NCI-H2171 treated with DMSO at 0.1 percent for 48 hours (cell line): Measurements from ENCODE around the gene STAC3.

Source experiments
- DNase-seq: peaks from one replicate; lab custom pipeline; 2025; lab: John Stamatoyannopoulos, UW

The STAC3 gene

DNA sequence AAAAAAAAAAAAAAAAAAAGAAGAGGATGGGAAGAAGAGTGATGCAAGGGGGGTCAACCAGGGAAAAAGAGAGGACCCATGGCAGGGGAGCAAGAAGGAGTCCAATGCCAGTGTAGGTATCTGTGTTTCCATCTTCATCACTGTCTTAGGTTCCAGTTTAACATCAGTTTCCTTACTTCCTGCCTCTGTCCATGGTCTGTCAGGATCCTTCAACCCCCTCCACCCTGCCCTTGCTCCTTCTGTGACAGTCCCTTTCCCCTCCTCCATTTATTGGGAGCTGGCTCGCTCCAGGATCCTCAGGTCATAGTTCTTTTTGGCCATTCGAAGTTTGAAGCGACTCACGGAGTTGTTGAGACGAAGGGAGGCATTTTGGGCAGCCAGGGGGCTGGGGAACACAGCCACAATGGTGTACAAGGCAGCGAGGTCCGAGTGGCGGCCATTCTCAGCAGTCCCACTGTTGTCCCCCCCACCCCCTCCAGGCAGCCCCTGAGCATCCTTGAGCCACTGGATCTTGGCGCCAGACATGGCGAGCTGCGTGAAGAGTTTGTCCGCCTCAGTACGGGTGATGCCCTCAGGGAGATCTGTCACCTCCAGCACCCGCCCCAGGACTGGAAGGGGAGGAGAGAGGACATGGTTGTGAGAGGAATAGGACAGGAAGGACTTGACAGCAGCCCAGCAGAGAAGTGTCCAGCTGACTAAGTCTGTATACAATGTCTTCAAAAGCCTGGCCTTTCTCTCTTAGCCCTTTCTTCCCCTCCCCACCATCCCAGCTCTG is 3.7 kb upstream of the STAC3 start:
- no peak for DNase-seq

- no peak for DNase-seq
Observed at GRCh38 chr12:57250541-57250940, 446 bp downstream of the STAC3 start.

DNA sequence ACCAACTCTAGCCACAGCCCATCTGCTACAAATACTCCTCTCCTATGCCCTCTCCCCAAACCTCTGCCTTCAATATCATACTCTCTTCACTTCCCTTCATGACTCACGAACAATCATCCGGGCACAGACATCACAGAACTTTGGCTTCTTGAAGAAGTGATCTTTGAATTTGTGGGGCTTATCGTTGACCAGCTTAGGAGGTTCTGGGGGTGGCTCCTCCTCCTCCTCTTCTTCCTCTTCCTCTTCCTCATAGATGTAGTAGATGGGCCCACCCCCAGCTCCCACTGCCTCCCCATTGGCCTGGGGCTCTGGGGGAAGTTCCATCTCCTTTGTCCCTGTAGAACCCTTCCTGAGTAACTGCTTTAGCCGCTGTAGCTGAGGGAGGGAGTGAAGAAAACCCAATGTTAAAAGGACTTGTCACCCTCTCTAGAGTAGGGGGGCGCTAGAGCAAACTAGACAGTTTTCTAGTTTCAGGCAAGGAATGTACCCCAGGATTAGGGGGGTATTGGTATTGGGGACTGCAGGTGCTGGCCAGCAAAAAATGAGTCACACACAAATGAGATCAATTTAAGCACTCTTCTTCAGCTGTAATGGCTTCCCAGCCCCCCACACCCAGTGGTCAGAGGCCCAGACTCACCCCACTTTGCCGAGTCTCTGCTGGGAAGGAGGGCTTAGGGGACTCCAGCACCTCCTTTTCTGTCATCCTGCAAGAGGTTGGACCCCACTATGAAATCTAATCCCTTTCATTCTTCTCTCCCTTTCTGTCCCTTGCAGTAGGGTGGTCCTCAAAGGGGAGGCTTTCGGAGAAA is 1.8 kb downstream of the STAC3 start:
- DNase-seq: no peak

- DNase-seq: no peak
Observed at GRCh38 chr12:57247041-57247440, 3.9 kb downstream of the STAC3 start.

- no peak for DNase-seq
Observed at GRCh38 chr12:57244312-57244696, 6.7 kb downstream of the STAC3 start.

GRCh38 chr12:57243521-57244311 is 7.3 kb downstream of the STAC3 start:
- peak; percentile 85 for DNase-seq

DNA sequence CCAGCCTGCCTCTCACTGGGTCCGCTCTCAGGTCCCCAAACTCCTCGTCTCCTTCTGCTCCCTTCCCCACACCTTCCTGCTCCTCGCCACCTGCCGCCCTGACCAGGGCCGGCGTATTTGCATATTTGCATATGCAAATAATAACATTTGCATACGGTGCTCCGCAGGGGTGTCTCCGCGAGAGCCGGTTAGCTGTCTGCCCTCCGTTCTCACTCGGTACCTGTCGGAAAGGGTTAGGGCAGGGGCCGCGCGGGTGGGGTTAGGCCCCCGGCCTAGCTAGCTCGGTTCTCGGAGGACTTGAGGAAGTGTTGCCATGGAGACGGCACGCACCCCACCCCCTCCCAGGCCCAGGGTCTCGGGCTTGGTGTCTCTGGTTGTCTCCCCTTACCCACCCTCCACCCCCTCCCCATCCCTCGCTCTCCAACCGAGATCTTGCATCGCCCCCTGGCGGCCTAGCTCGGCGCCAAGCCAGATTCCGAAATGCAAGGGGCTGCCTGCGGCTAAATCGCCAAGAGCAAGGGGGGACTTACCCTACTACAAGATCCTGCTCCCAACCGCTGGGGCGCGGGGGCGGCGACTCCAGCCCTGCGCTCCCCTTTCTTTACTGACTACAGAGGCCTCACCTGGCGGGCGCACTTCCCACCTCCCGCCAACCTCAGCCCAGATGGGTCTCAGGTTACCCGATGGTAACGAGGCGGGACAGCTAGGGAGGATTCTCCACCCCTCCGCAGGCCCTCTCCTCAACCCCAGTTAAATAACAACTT is 8.1 kb downstream of the STAC3 start:
- DNase-seq: peak; percentile 96

DNA sequence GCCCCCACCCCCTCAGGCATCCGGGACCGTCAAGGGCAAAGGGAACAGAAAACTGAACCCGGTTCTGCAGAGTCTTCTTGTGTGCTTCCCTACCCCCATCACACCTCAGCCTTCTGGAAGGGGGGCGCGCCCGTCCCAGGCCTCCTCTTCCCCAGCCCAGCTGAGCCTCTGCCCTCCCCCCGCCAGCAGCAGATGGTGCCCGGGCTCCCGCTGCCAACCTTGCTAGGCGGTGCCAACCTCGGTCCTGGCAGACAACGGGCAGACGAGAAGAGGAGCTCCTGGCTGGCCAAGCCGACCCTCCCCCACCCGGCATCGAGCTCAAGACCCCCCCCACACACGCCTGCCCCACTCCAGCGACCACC is 8.7 kb downstream of the STAC3 start:
- DNase-seq: peak; percentile 92

DNA sequence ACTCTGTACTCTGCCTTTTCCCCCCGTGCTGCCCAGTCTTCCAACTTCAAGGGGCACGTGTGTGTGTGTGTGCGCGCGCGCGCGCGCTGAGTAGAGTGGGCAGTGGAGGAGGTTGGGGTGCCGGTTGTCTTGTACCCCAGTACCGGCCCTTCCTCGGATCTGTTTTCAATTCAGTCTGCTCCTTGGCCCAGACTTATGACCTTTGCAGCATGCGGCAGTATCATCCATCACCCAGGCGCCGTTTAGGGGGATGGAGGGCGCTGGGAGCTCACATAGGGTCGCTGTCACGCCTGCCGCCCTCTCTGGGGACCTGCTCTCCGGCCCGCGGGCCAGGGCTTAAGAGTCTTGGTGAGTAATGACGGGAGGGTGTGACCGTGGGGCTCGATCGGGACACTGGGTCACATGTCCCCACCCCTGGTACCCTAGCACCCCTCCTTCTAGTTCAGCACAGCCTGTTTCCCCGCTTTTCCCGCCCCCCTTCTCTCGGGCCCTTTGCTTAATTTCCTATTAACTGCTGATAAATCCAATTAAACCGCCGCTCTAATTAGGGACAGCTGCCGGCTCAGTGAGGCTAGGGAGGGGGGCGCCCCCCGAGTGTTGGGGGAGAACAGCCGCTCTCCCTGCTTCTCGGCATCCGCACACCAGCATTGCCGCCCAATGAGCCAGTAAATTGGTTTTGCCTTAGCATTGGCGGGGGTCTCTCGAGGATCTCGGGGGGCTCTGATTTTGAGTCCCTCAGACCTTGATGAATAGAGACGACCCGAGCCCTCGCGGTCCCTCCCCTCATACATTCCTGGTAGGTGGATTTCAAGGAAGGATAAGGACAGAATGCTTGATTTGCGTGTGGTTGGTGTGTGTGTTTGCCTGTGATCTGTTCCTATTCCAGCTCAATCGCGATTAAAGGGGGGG is 9.3 kb downstream of the STAC3 start:
- DNase-seq: peak; percentile 50

- DNase-seq: peak; percentile 75
Observed at GRCh38 chr12:57240926-57241401, 10.0 kb downstream of the STAC3 start.

GRCh38 chr12:57240066-57240921 is 10.7 kb downstream of the STAC3 start:
- DNase-seq: peak; percentile 89

DNA sequence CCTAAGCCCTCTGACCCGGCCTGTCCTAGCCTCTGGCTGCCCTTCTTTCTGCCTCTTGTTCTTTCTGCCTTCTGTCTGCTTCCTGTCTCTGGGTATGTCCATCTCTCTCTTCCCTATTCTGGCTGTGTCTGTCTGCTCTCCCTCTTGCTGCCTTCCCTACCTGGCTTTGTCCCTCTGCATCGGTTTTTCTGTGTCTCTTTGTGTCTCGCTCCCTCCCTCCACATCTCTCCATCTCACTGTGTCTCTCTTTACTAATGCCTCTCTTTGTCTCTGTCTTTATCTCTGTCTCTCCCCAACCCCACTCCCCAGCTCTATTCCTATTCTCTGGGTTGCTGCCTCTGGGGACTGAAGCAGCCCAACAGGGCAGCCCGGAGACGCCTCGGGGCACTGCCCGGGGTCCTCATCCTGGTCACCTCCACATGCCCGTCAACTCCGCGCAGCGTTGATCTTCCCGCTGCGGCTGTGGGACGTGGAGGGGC is 11.4 kb downstream of the STAC3 start:
- DNase-seq: peak; percentile 68

GRCh38 chr12:57238854-57239554 is 12.0 kb downstream of the STAC3 start:
- peak; percentile 83 for DNase-seq

DNA sequence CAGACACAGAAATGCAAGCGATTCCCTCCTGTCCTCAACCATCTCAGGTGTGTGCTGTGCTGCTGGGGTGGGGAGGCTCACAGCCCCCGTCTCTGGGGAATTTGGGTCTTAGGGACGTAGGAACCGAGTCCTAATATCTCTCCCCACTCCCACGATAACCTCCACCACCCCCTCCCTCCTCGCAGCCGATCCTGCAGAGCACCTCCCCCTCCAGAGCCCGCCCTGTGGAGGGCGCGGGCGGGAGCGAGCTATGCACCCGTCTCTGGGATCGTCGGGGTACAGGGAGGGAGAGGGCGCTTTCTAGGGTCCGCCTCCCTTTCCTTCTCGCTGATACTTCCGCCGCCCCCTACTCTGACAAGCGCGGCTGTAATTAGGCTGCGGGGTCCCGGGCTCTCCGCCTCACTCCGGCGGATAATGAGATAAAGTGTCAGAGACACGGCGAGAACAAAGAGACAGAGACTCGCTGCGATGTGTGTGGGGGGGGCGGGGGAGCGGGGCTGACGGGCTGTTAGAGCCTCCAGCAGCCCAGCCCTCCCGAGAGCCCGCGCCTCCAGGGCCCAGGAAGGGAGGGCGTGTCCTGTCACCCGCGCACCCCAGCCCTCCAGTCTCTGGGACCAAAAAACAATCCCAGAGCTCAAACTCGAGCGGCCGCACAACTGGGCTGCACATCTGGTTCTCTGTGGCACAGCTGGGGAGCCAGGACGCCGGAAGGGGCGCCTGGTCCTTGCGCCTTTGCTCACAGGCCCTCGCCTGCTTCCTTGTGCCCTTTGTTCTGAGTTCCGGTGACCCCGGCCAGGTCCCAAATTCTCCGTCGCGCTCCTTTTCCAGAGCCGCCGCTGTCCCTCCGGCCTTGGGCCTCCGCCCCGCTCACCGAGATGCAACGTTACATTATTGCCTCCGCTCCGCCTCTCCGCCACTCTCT is 12.8 kb downstream of the STAC3 start:
- DNase-seq: peak; percentile 65

DNA sequence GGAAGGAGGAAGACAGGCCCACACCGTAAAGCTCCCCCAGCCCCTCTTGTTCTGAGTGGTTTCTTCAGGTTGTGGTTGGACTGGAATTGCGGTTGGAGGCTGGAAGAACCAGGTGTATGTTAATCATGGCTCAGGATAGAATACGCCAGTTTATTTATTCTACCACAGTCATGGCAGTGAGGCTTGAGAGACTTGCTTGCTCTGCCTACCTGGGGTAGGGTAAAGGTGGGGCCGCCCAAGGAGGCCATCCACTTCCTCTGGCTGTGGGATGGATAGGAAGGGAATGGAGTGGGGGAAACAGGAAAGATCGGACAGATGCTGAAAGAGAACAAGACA is 13.4 kb downstream of the STAC3 start:
- DNase-seq: no peak

DNA sequence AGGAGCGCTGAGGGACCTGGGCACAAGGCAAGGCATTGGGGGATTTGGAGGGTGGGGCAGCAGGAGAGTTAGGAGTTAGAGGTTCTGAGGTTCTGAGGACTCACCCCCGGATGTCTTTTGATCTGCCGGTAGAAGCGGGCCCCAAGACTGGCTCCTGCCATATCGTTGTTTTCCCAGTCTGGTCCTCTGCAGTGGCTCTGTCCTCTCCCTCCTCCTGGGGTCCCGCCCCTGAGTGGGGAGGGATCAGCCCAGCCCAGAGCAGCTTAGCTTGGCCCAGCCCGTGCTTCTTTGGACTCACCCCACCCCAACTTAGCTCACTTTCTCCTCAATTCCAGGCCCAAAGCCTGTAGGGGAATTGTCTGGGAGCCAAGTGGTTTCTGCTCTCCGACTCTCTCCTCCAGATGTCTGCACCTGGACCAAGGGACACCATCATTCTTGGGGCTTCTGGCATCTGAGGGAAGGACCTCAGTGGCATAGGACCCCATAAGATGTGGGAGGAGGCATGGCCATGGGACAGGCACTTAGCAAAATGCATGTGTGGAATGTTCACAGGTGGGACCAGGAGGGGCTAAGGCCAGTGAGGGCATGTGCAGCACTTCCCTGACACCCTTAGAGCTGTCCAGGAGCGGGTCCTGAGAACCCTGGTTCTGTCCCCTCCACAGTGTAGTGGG is 13.9 kb downstream of the STAC3 start:
- no peak for DNase-seq

DNA sequence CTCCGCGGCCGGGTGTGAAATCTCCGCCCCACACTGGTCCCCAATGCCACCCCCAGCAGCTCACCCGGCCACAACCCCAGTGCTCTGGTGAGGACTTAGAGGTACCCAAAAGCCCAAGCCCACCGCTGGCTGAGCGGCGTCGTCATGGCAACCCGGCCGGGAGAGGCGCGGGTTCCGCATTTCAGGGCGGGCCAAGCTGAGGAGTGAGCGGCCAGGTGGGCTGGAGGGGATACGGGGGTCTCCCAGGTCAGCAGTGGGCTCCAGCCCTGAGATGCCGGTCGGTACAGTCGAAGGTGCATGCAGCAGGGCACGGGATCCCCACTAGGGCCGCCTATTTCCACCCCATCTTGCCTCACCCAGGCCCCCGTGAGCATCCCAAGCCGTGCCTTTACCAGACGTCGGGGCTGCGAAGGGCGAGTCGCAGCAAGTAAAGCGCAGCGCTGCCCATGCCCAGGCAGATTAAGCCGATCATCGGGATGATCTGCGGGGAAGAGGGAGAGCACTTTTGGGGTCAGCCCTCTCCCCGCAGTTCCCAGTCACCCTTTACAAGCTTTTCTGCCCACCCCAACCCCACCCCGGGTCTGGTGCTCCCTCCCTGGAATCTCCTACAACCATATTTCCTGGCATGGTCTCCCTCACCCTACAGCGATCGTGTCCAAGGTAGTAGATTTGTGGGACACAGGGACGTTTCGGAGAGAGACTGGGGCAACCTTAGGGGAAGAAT is 14.6 kb downstream of the STAC3 start:
- DNase-seq: no peak
